Measurements from ENCODE around the gene CHRDL2. TPM values are rescaled to one million over a fixed set of nuclear protein-coding genes. Genes with fewer than 3 reads are reported as not detected.
"Not testable (repeated sequence)": the region's sequence is repeated elsewhere in the genome, so short reads cannot be mapped to it uniquely, and the experiment has no call there.

The CHRDL2 gene
- total RNA-seq, 2 experiments from 2014 or later, result not detected

DNA sequence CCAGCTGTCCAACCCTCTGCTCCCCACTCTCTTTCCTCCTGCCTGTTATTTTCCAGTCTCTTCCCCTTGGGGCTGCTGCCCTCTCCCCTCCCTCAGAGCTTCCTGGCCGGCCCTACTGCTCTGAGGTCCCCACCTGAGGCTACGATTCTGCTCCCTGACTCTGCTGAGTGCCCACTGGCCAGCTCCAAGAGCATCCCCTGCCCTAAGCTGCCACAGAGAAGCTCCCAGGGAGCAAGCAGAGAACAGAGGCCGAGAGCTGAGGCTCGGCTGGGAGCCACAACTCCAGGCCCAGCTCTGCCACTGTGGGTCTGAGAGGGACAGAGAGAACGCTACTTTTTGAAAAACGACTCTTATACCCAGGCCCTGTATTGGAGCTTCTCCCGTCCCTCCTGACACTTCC lies 61.1 kb downstream of the CHRDL2 start:
- Mint-ChIP-seq H3K36me3 (ENCODE audit: low read depth) (no peaks in the 10 kb centered on the region), H3K9me3 (no peaks in the 10 kb centered on the region), H3K27ac (no peak overlapping the region), H3K4me1 (ENCODE audit: low read depth) (no peaks in the 10 kb centered on the region), H3K27me3 (no peaks in the 10 kb centered on the region), H3K4me3 (no peak overlapping the region)
- intact Hi-C loops (cut with micrococcal nuclease), result no loop called here
- CTCF ChIA-PET, result interaction anchor here (0.9 to 1.1 kb wide), 2 partner anchors 32 to 70 kb away, joined by 4 to 6 read pairs; no protein-coding TSS in a partner anchor
- TF ChIP-seq CTCF (IDR thresholded peaks at IDR 0.05), result no peak
- DNase-seq (no peak), ATAC-seq (no peak)
- POLR2A ChIA-PET, result no interaction called here

- POLR2A ChIA-PET, result no interaction called here
- CTCF ChIA-PET, result interaction anchor here (0.9 to 1.1 kb wide), 2 partner anchors 32 to 70 kb away, joined by 4 to 6 read pairs; no protein-coding TSS in a partner anchor
- Mint-ChIP-seq H3K9me3 (no peaks in the 10 kb centered on the region), H3K27ac (no peak overlapping the region), H3K27me3 (no peaks in the 10 kb centered on the region), H3K4me3 (no peak overlapping the region), H3K36me3 (ENCODE audit: low read depth) (no peaks in the 10 kb centered on the region), H3K4me1 (ENCODE audit: low read depth) (no peaks in the 10 kb centered on the region)
- no peak for TF ChIP-seq CTCF (IDR thresholded peaks at IDR 0.05)
- intact Hi-C loops (cut with micrococcal nuclease), result no loop called here
- no peak for ATAC-seq
- no peak for DNase-seq
These were observed 61.7 kb downstream of the CHRDL2 start for GRCh38 chr11:74669211-74670160.

- Mint-ChIP-seq H3K36me3 (ENCODE audit: low read depth) (peaks cover 29% of the 10 kb centered on the region), H3K27ac (no peak overlapping the region), H3K4me1 (ENCODE audit: low read depth) (no peaks in the 10 kb centered on the region), H3K4me3 (no peak overlapping the region), H3K27me3 (no peaks in the 10 kb centered on the region), H3K9me3 (peaks cover 8% of the 10 kb centered on the region)
- ChIA-PET CTCF (interaction anchor here (1.4 kb wide), 1 partner anchor 39 kb away, joined by 5 read pairs; no protein-coding TSS in a partner anchor), POLR2A (no interaction called here)
- intact Hi-C loops (cut with micrococcal nuclease), result no loop called here
- DNase-seq (no peak), ATAC-seq (no peak)
- TF ChIP-seq CTCF (IDR thresholded peaks at IDR 0.05), result no peak
These were observed 67.9 kb downstream of the CHRDL2 start for GRCh38 chr11:74663315-74663714.

DNA sequence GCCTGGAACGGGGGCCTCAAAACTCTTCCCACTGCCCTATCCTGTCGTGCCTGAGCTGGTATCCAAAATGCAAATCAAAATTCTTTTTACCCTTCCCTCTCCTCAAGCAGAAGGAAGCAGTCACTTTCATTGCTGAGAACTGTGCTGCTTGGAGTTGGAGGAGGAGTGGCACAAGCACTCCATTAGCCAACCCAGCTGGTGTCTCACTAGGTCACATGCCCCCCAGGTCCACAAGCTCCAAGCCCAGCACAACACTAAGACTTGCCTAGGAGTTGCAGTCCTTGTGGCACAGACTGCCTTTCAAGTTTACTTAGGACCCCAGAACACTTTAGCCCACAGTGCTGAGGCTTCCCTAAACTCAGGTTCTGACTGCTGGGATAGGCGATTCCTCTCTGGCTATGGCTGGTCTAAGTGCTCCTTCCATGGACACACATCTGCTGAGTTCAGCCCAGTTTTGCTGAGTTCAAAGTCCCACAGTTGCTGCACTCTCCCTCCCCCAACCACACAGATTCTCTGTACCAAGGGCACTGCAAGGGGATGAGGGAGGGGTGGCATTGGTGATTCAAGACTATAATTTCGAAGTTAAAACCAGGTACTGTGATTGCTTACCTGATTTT lies 68.6 kb downstream of the CHRDL2 start:
- ATAC-seq (no peak), DNase-seq (no peak)
- Mint-ChIP-seq H3K36me3 (ENCODE audit: low read depth) (peaks cover 35% of the 10 kb centered on the region), H3K27me3 (no peaks in the 10 kb centered on the region), H3K4me1 (ENCODE audit: low read depth) (no peaks in the 10 kb centered on the region), H3K9me3 (peaks cover 8% of the 10 kb centered on the region), H3K4me3 (no peak overlapping the region), H3K27ac (no peak overlapping the region)
- no peak for TF ChIP-seq CTCF (IDR thresholded peaks at IDR 0.05)
- ChIA-PET CTCF (no interaction called here), POLR2A (no interaction called here)
- intact Hi-C loops (cut with micrococcal nuclease), result no loop called here

GRCh38 chr11:74659124-74659523 lies 72.1 kb downstream of the CHRDL2 start:
- H3K9me3 Mint-ChIP-seq; H3K27ac Mint-ChIP-seq; H3K4me3 Mint-ChIP-seq; intact Hi-C loops (cut with micrococcal nuclease); H3K27me3 Mint-ChIP-seq; POLR2A ChIA-PET; CTCF ChIA-PET; ATAC-seq; H3K4me1 Mint-ChIP-seq (ENCODE audit: low read depth); DNase-seq: not testable (repeated sequence)
- H3K36me3 Mint-ChIP-seq (ENCODE audit: low read depth), result peaks cover 46% of the 10 kb centered on the region

All from activated CD8-positive, alpha-beta T cell treated with anti-CD3 and anti-CD28 coated beads for 36 hours (primary cell).